GM12878 (cell line): ENCODE measurements around the gene ITSN1. TPM values are rescaled to one million over a fixed set of nuclear protein-coding genes. Genes with fewer than 3 reads are reported as not detected.
"Not testable (repeated sequence)": the region's sequence is repeated elsewhere in the genome, so short reads cannot be mapped to it uniquely, and the experiment has no call there.

Experiments
- ATAC-seq: fragments of 200-7000 bp; cut with Tn5 transposase; 3 replicates; pipeline ENCODE4 v1.9.1; 2020; ENCODE audit warnings: mild to moderate bottlenecking, moderate library complexity
- BruUV-seq: library from RNA; stranded (reverse); fragments of 400-500 nt; replicated peaks from 2 replicates; lab custom pipeline; 2021; lab: Mats Ljungman, UMichigan
- CTCF ChIA-PET: fragments of 300-600 bp; sonication (Branson Sonifier 250); formaldehyde crosslinking; extraction: SDS; loops from one replicate; lab custom pipeline; 2021; ENCODE audit warnings: inconsistent platforms; lab: Yijun Ruan, JAX
- POLR2A ChIA-PET: fragments of 350-600 bp; formaldehyde crosslinking; extraction: SDS; loops from one replicate; lab custom pipeline; 2021; ENCODE audit warnings: inconsistent platforms; lab: Charles Lee
- RAD21 ChIA-PET: fragments of 300-600 bp; sonication (Branson Sonifier 250); formaldehyde crosslinking; loops from one replicate; lab custom pipeline; 2023; ENCODE audit warnings: antibody characterized with exemption; ENCODE audit not compliant: unreplicated experiment; lab: Charles Lee
- SMC1A ChIA-PET: fragments of 300-600 bp; sonication (Branson Sonifier 250); formaldehyde crosslinking; loops from one replicate; lab custom pipeline; 2023; ENCODE audit not compliant: unreplicated experiment, uncharacterized antibody; lab: Charles Lee
- DNase-seq: peaks from one replicate; pipeline ENCODE4 v3.0.0-alpha.2; 2011; ENCODE audit warnings: low read depth, low spot score
- FAIRE-seq: peaks from 3 replicates; lab custom pipeline; 2011; peaks lifted over from hg19 to GRCh38; lab: Jason Lieb, UNC
- H2AFZ ChIP-seq: 2 replicates; pipeline ENCODE4 v1.6.0; 2011; ENCODE audit warnings: low read depth, low read length, control low read depth; ENCODE audit not compliant: control insufficient read depth
- H3K27ac ChIP-seq: 2 replicates; pipeline ENCODE4 v1.5.1; 2011; ENCODE audit warnings: control low read depth; ENCODE audit not compliant: control insufficient read depth, insufficient read depth
- H3K27me3 ChIP-seq, 2 experiments: replicated peaks in 1 of 2; 2 replicates each; pipeline versions ENCODE4 v1.6.0 to v1.6.1; 2011; ENCODE audit warnings: low read length in 1 of 2; ENCODE audit not compliant: control insufficient read depth in 2 of 2, insufficient read depth in 2 of 2
- H3K36me3 ChIP-seq, 2 experiments: 2 replicates each; pipeline ENCODE4 v1.5.1; 2011; ENCODE audit warnings: low read length in 1 of 2; ENCODE audit not compliant: control insufficient read depth in 2 of 2, insufficient read depth in 2 of 2
- H3K4me1 ChIP-seq: 2 replicates; pipeline ENCODE4 v1.6.1; 2011; ENCODE audit warnings: mild to moderate bottlenecking, low read length, moderate library complexity, mixed read lengths; ENCODE audit not compliant: control insufficient read depth, insufficient read depth
- H3K4me2 ChIP-seq: 2 replicates; pipeline ENCODE4 v1.6.0; 2011; ENCODE audit warnings: control low read depth; ENCODE audit not compliant: control insufficient read depth, insufficient read depth
- H3K4me3 ChIP-seq: fragments of 200-600 bp; sonication (generic); 2 replicates; pipeline ENCODE4 v1.5.1; 2016
- H3K79me2 ChIP-seq: 2 replicates; pipeline ENCODE4 v1.6.0; 2011; ENCODE audit warnings: low read length; ENCODE audit not compliant: control insufficient read depth, insufficient read depth
- H3K9ac ChIP-seq: 2 replicates; pipeline ENCODE4 v1.8.0; 2011; ENCODE audit warnings: low read length, control low read depth, mixed read lengths; ENCODE audit not compliant: control insufficient read depth, insufficient read depth
- H3K9me3 ChIP-seq: replicated peaks from 3 replicates; pipeline ENCODE4 v1.5.1; 2011; ENCODE audit warnings: mild to moderate bottlenecking, low read length; ENCODE audit not compliant: control insufficient read depth, insufficient read depth
- H4K20me1 ChIP-seq: 2 replicates; pipeline ENCODE4 v1.6.0; 2011; ENCODE audit not compliant: control insufficient read depth, insufficient read depth
- ASH2L ChIP-seq: fragments of 300-600, 200-600 bp; sonication (generic); IDR thresholded peaks from 2 replicates; pipeline ENCODE4 v1.6.1; 2017; ENCODE audit warnings: low read depth, mild to moderate bottlenecking, borderline replicate concordance
- DPF2 ChIP-seq: fragments of 450-650 bp; IDR thresholded peaks from 2 replicates; pipeline ENCODE4 v1.6.1; 2017; ENCODE audit warnings: mild to moderate bottlenecking
- NFYA ChIP-seq: IDR thresholded peaks from 2 replicates; pipeline ENCODE4 v1.6.1; 2011; ENCODE audit warnings: low read depth, mild to moderate bottlenecking, low read length, improper control_type of control experiment, borderline replicate concordance
- NKRF ChIP-seq: fragments of 450-650 bp; conservative IDR thresholded peaks from 2 replicates; pipeline ENCODE4 v1.6.1; 2017; ENCODE audit warnings: mild to moderate bottlenecking, moderate library complexity
- TCF3 ChIP-seq: IDR thresholded peaks from 2 replicates; pipeline ENCODE4 v1.6.1; 2012; ENCODE audit warnings: low read depth, mild to moderate bottlenecking, low read length, borderline replicate concordance; ENCODE audit not compliant: insufficient read depth
- whole genome bisulfite sequencing: methylation state at CpG from one replicate; pipeline ENCODE4 v1.1.6; 2016; ENCODE audit warnings: low lambda C conversion rate; ENCODE audit not compliant: insufficient replicate concordance, insufficient coverage; ENCODE audit errors: missing lambda C conversion rate; 5-methylcytosine and 5-hydroxymethylcytosine counted together
- in situ Hi-C: fragments of 300-500 bp; cut with MboI; formaldehyde crosslinking; loops from 9 replicates; pipeline ENCODE4 v1.14.3; 2018; ENCODE audit warnings: mixed read lengths
- intact Hi-C: fragments of 100-400 bp; cut with micrococcal nuclease; formaldehyde crosslinking; loops from one replicate; pipeline ENCODE4 v1.14.2; 2022; ENCODE audit not compliant: unreplicated experiment
- polyA plus RNA-seq, 11 experiments: library from polyadenylated mRNA; depleted of rRNA in 4 of 11; unstranded in 6 of 11; stranded (reverse) in 5 of 11; fragments of >200 nt; fragmentation: Nextera tagmentation in 4 of 11; fragmentation: Illumina TruSeq in 1 of 11; extraction: Ambion mirVana in 4 of 11; extraction: Trizol in 1 of 11; gene quantifications; 1 replicate in 1 of 11; 2 replicates in 10 of 11; pipeline versions ENCODE4 v1.2.1 to v1.2.3, GENCODE V29; 2011 to 2016; ENCODE audit warnings: inconsistent platforms in 2 of 11, missing spikeins in 2 of 11, low read depth in 1 of 11
- total RNA-seq, 4 experiments: library from RNA; depleted of rRNA in 3 of 4; stranded (reverse); fragments of >200 nt in 3 of 4; fragmentation: Illumina TruSeq in 1 of 4; extraction: Trizol in 1 of 4; gene quantifications; 2 replicates each; pipeline versions ENCODE4 v1.2.1 to v1.2.3, GENCODE V29; 2013 to 2021

Gene ITSN1
- total and polyA plus RNA-seq, 10 of the 15 experiments (the other 5 are each of a cell fraction or from before 2014, with no cell fraction given) = 0.89 to 10.6 (median 4.8) TPM

DNA sequence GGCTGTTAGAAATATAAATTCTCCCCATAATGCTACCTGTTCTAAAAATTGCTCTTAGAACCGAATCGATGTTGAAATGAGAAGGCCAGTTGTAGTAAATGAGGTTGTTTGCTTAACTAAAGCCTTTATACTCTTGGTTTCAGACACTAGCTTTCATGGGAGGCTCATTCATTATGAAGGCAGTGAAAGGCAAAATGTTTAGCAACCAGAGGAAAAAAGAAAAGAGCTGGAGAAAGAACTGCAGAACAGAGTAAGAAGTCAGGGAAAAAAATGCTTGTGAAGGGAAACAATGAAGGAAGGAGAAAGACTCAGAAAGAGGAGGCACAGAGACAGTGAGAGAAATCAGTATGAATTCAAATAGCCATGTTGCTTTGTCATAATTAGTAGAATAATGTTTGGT lies 145.1 kb downstream of the ITSN1 start:
- intact Hi-C loops = no loop called here
- POLR2A ChIA-PET = no interaction called here
- Histone ChIP-seq H4K20me1 (no peaks in the 10 kb centered on the region), H3K27ac (no peak overlapping the region), H3K79me2 (no peaks in the 10 kb centered on the region), H3K9ac (no peak overlapping the region), H3K4me2 (no peak overlapping the region), H3K36me3 (no peaks in the 10 kb centered on the region), H3K4me3 (no peak overlapping the region), H3K4me1 (no peaks in the 10 kb centered on the region), H3K9me3 (no peaks in the 10 kb centered on the region), H3K27me3 (no peaks in the 10 kb centered on the region), H2AFZ (no peak overlapping the region)
- ATAC-seq = no peak
- SMC1A ChIA-PET = no interaction called here
- RAD21 ChIA-PET = no interaction called here
- no peak for DNase-seq
- WGBS = 50% methylated on average over 2 of the region's 2 CpGs
- TF ChIP-seq NKRF (no peak), TCF3 (no peak), NFYA (no peak), DPF2 (no peak), ASH2L (no peak)
- BruUV-seq = no TSS peak
- CTCF ChIA-PET = no interaction called here
- FAIRE-seq = peak; percentile 65
- in situ Hi-C loops = no loop called here

DNA sequence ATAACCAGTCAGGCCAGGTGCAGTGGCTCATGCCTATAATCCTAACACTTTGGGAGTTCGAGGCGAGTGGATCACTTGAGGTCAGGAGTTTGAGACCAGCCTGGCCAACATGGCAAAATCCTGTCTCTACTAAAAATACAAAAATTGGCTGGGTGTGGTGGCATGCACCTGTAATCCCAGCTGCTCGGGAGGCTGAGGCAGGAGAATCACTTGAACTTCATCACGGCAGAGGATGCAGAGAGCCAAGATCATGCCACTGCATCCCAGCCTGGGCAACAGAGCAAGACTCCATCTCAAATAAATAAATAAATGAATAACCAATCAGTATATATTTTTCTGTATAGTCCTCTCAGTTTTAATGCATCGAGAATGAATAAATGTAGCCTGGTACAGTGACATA lies 146.1 kb downstream of the ITSN1 start:
- H3K27me3 ChIP-seq, H3K4me2 ChIP-seq, POLR2A ChIA-PET, H3K36me3 ChIP-seq, ATAC-seq, SMC1A ChIA-PET, RAD21 ChIA-PET, DNase-seq, H3K4me3 ChIP-seq, FAIRE-seq, H3K9me3 ChIP-seq, BruUV-seq, H3K4me1 ChIP-seq, CTCF ChIA-PET, in situ Hi-C loops, H3K9ac ChIP-seq, H3K79me2 ChIP-seq, H3K27ac ChIP-seq, H2AFZ ChIP-seq, intact Hi-C loops, H4K20me1 ChIP-seq: not testable (repeated sequence)
- 50% methylated on average over 5 of the region's 5 CpGs for WGBS
